ENCODE results near the gene KLF15.

KLF15 gene

DNA sequence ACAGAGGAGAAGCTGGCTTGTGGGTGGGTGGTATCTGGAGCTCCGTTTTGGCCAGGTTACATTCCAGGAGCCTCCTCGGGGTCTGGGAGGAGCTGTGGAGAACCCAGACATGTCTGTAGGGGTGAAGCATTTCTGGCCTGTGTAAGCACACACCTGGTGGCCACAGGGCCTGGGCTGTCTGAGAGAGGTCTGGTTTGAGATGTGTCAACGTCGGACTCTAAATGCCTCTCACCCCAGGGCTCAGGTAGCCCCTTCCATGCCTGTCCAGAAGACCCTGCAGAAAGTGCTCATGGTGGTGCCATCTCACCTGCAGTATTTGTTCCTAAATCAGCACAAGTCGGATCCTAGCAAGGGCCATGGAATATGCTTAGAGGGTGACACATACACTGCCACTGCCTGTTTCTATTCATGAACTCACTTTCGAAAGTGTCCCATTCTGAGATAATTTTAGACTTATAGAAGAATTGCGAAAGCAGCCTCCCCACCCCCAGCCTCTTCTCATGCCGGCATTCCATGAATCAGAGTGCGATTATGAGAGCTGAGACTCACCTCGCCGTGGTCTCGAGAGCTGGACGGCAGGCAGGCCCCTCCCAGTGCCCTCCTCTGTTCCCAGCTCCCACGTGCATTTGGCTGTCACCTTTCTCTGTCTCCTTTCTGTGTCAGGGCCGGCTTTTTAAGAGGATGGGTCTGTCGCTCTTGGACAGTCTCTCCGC, 63.7 kb downstream of the KLF15 start:
- DNase-seq, result no peak
- intact Hi-C loops (cut with DNase I), result no loop called here
